Ishikawa (cell line): Measurements from ENCODE around the gene YY1.

Source experiments
- CEBPB ChIP-seq: IDR thresholded peaks from 2 replicates; pipeline ENCODE4 v1.6.1; 2012
- CREB1 ChIP-seq: IDR thresholded peaks from 2 replicates; pipeline ENCODE4 v1.6.1; 2012; ENCODE audit warnings: low read depth
- EP300 ChIP-seq: IDR thresholded peaks from 2 replicates; pipeline ENCODE4 v1.6.1; 2012; ENCODE audit warnings: borderline replicate concordance
- FOXM1 ChIP-seq: IDR thresholded peaks from 2 replicates; pipeline ENCODE4 v1.6.1; 2012; ENCODE audit warnings: low read depth, borderline replicate concordance
- NFIC ChIP-seq: IDR thresholded peaks from 2 replicates; pipeline ENCODE4 v1.6.1; 2012
- REST ChIP-seq: IDR thresholded peaks from 2 replicates; pipeline ENCODE4 v1.6.1; 2012; ENCODE audit warnings: low read depth, mild to moderate bottlenecking
- TAF1 ChIP-seq: IDR thresholded peaks from 2 replicates; pipeline ENCODE4 v1.6.1; 2012; ENCODE audit warnings: low read depth, mild to moderate bottlenecking
- TEAD4 ChIP-seq: IDR thresholded peaks from 2 replicates; pipeline ENCODE4 v1.6.1; 2012
- YY1 ChIP-seq: IDR thresholded peaks from 2 replicates; pipeline ENCODE4 v1.6.1; 2012; ENCODE audit warnings: low read depth

GRCh38 chr14:100236881-100237280 lies 2.1 kb upstream of the YY1 start:
- TF ChIP-seq TEAD4 (no peak), EP300 (no peak), CEBPB (no peak), YY1 (no peak), REST (no peak), NFIC (no peak), TAF1 (no peak), FOXM1 (no peak), CREB1 (no peak)
